HepG2 (cell line): ENCODE measurements around the gene GZF1. TPM values are rescaled to one million over a fixed set of nuclear protein-coding genes. Genes with fewer than 3 reads are reported as not detected.

Experiments
- ARNT ChIP-seq: fragments of 450-650 bp; IDR thresholded peaks from 2 replicates; pipeline ENCODE4 v1.6.1; 2017
- ATAD3A ChIP-seq: sonication (generic); formaldehyde crosslinking; IDR thresholded peaks from 2 replicates; pipeline ENCODE4 v1.4.0; 2020; ENCODE audit warnings: missing genetic modification reagents
- EP300 ChIP-seq, 3 experiments: sonication (generic) in 1 of 3; formaldehyde crosslinking in 1 of 3; IDR thresholded peaks; 2 replicates each; pipeline versions ENCODE4 v1.5.1 to v1.6.1; 2011 to 2020; ENCODE audit warnings: low read depth in 2 of 3, low read length in 2 of 3, borderline replicate concordance in 1 of 3, improper control_type of control experiment in 1 of 3, mild to moderate bottlenecking in 1 of 3, missing genetic modification reagents in 1 of 3, moderate library complexity in 1 of 3
- IRF2 ChIP-seq: IDR thresholded peaks from 2 replicates; pipeline ENCODE4 v1.6.1; 2018; ENCODE audit warnings: missing genetic modification reagents, missing compliant biosample characterization
- SALL1 ChIP-seq: sonication (generic); formaldehyde crosslinking; IDR thresholded peaks from 2 replicates; pipeline ENCODE4 v1.8.0; 2022; ENCODE audit warnings: mild to moderate bottlenecking, missing genetic modification reagents
- SRY ChIP-seq: sonication (generic); formaldehyde crosslinking; IDR thresholded peaks from 2 replicates; pipeline ENCODE4 v1.8.0; 2022; ENCODE audit warnings: mild to moderate bottlenecking, missing genetic modification reagents
- ZEB1 ChIP-seq: IDR thresholded peaks from 2 replicates; pipeline ENCODE4 v1.6.1; 2012; ENCODE audit warnings: mild to moderate bottlenecking, low read depth, inconsistent platforms; ENCODE audit not compliant: insufficient replicate concordance
- ZNF205 ChIP-seq: IDR thresholded peaks from 2 replicates; pipeline ENCODE4 v1.6.1; 2018; ENCODE audit warnings: missing biosample characterization, missing genetic modification reagents
- ZNF224 ChIP-seq: sonication (generic); formaldehyde crosslinking; IDR thresholded peaks from 2 replicates; pipeline ENCODE4 v1.5.0; 2020; ENCODE audit warnings: mild to moderate bottlenecking, missing genetic modification reagents
- ZNF496 ChIP-seq: sonication (generic); formaldehyde crosslinking; IDR thresholded peaks from 2 replicates; pipeline ENCODE4 v1.8.1; 2023; ENCODE audit warnings: mild to moderate bottlenecking, moderate library complexity, missing genetic modification reagents; ENCODE audit not compliant: insufficient replicate concordance
- ZNF660 ChIP-seq: sonication (generic); formaldehyde crosslinking; IDR thresholded peaks from 2 replicates; pipeline ENCODE4 v1.5.1; 2020; ENCODE audit warnings: mild to moderate bottlenecking, low read depth, missing genetic modification reagents, borderline replicate concordance
- ZNF773 ChIP-seq: sonication (generic); formaldehyde crosslinking; IDR thresholded peaks from 2 replicates; pipeline ENCODE4 v1.4.0; 2020; ENCODE audit warnings: missing genetic modification reagents, borderline replicate concordance
- ZSCAN25 ChIP-seq: sonication (generic); formaldehyde crosslinking; IDR thresholded peaks from 2 replicates; pipeline ENCODE4 v1.8.0; 2022; ENCODE audit warnings: mild to moderate bottlenecking, missing genetic modification reagents
- polyA plus RNA-seq, 8 experiments: library from polyadenylated mRNA; depleted of rRNA in 3 of 8; stranded (reverse) in 7 of 8; unstranded in 1 of 8; fragments of >200 nt; fragmentation: Illumina TruSeq in 4 of 8; extraction: Trizol in 4 of 8; gene quantifications; 2 replicates each; pipeline versions ENCODE4 v1.2.1 to v1.2.3, GENCODE V29; 2011 to 2016; ENCODE audit warnings: low read depth in 4 of 8, missing spikeins in 1 of 8, mixed read lengths in 1 of 8; ENCODE audit not compliant: insufficient read depth in 1 of 8
- total RNA-seq, 5 experiments: library from RNA; depleted of rRNA; stranded (reverse); fragments of >200 nt; fragmentation: Illumina TruSeq; extraction: Trizol; gene quantifications; 2 replicates each; pipeline ENCODE4 v1.2.3, GENCODE V29; 2016; ENCODE audit warnings: low read depth in 1 of 5
- TF ChIP-seq, protein P1 (sequence below), 2 experiments: sonication (generic) in 1 of 2; formaldehyde crosslinking in 1 of 2; IDR thresholded peaks; 2 replicates each; pipeline versions ENCODE4 v1.6.1 to v1.9.0; 2014 to 2022; ENCODE audit warnings: antibody characterized with exemption in 1 of 2, borderline replicate concordance in 1 of 2, inconsistent platforms in 1 of 2, low read depth in 1 of 2, missing genetic modification reagents in 1 of 2
- TF ChIP-seq, protein P2 (sequence below): sonication (generic); formaldehyde crosslinking; IDR thresholded peaks from 2 replicates; pipeline ENCODE4 v1.8.0; 2022; ENCODE audit warnings: mild to moderate bottlenecking, missing genetic modification reagents, moderate library complexity
- TF ChIP-seq, protein P3 (sequence below): sonication (generic); formaldehyde crosslinking; IDR thresholded peaks from 2 replicates; pipeline ENCODE4 v1.5.1; 2020; ENCODE audit warnings: missing genetic modification reagents, mild to moderate bottlenecking, borderline replicate concordance
- TF ChIP-seq, protein P4 (sequence below): sonication (generic); formaldehyde crosslinking; IDR thresholded peaks from 2 replicates; pipeline ENCODE4 v1.4.0; 2020; ENCODE audit warnings: mild to moderate bottlenecking, missing genetic modification reagents
- TF ChIP-seq, protein P5 (sequence below): sonication (generic); formaldehyde crosslinking; conservative IDR thresholded peaks from 2 replicates; pipeline ENCODE4 v1.8.0; 2022; ENCODE audit warnings: low read depth, missing genetic modification reagents

The GZF1 gene
- total and polyA plus RNA-seq, 2 of the 13 experiments (the other 11 are each of a cell fraction or from before 2014, with no cell fraction given) = 16.9 to 26.0 TPM

DNA sequence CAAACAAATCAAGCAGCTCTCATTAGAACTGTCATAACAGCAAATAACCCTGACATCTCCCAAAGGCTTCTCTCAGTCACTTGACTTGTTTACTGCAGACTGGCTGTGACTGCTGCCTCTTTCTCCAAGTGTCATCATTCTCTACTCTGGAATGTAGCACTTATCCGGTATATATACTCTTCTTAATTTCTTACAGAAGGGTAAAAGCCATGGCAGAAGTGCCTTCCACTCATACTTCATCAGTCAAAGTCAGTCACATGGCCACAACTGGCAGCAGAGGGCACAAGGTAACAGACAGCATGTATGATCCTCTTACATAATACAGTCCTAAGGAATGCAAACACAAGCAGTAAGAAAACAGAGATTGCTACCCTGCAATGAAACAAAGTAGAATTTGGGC, 50.0 kb downstream of the GZF1 start (continued):
- TF ChIP-seq ZNF224 (CRISPR knock-in tag) = no peak
- TF ChIP-seq, protein P1, sequence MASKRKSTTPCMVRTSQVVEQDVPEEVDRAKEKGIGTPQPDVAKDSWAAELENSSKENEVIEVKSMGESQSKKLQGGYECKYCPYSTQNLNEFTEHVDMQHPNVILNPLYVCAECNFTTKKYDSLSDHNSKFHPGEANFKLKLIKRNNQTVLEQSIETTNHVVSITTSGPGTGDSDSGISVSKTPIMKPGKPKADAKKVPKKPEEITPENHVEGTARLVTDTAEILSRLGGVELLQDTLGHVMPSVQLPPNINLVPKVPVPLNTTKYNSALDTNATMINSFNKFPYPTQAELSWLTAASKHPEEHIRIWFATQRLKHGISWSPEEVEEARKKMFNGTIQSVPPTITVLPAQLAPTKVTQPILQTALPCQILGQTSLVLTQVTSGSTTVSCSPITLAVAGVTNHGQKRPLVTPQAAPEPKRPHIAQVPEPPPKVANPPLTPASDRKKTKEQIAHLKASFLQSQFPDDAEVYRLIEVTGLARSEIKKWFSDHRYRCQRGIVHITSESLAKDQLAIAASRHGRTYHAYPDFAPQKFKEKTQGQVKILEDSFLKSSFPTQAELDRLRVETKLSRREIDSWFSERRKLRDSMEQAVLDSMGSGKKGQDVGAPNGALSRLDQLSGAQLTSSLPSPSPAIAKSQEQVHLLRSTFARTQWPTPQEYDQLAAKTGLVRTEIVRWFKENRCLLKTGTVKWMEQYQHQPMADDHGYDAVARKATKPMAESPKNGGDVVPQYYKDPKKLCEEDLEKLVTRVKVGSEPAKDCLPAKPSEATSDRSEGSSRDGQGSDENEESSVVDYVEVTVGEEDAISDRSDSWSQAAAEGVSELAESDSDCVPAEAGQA (IDR thresholded peaks at IDR 0.05; ENCODE audit: low read depth) = no peak
- TF ChIP-seq, protein P1 (CRISPR knock-in tag; IDR thresholded peaks at IDR 0.05; ENCODE audit: borderline replicate concordance) = no peak
- no peak for TF ChIP-seq SRY (CRISPR knock-in tag)
- peak in 1 of 2 experiments; percentile 31; a peak in 1 of 4 replicates for TF ChIP-seq EP300 (IDR thresholded peaks at IDR 0.05; ENCODE audit: low read depth in 2 of 2, low read length in 2 of 2)
- no peak for TF ChIP-seq EP300 (CRISPR knock-in tag; IDR thresholded peaks at IDR 0.05; ENCODE audit: borderline replicate concordance)
- TF ChIP-seq, protein P2, sequence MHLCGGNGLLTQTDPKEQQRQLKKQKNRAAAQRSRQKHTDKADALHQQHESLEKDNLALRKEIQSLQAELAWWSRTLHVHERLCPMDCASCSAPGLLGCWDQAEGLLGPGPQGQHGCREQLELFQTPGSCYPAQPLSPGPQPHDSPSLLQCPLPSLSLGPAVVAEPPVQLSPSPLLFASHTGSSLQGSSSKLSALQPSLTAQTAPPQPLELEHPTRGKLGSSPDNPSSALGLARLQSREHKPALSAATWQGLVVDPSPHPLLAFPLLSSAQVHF (CRISPR knock-in tag) = no peak
- no peak for TF ChIP-seq ATAD3A (CRISPR knock-in tag)
- no peak for TF ChIP-seq ZNF660 (CRISPR knock-in tag)
- no peak for TF ChIP-seq ZNF496 (CRISPR knock-in tag)
- TF ChIP-seq ZNF773 (CRISPR knock-in tag) = no peak
- no peak for TF ChIP-seq ZNF205 (CRISPR knock-in tag)
- TF ChIP-seq SALL1 (CRISPR knock-in tag) = no peak; the same call in 1 of the 2 replicates
- TF ChIP-seq, protein P3, sequence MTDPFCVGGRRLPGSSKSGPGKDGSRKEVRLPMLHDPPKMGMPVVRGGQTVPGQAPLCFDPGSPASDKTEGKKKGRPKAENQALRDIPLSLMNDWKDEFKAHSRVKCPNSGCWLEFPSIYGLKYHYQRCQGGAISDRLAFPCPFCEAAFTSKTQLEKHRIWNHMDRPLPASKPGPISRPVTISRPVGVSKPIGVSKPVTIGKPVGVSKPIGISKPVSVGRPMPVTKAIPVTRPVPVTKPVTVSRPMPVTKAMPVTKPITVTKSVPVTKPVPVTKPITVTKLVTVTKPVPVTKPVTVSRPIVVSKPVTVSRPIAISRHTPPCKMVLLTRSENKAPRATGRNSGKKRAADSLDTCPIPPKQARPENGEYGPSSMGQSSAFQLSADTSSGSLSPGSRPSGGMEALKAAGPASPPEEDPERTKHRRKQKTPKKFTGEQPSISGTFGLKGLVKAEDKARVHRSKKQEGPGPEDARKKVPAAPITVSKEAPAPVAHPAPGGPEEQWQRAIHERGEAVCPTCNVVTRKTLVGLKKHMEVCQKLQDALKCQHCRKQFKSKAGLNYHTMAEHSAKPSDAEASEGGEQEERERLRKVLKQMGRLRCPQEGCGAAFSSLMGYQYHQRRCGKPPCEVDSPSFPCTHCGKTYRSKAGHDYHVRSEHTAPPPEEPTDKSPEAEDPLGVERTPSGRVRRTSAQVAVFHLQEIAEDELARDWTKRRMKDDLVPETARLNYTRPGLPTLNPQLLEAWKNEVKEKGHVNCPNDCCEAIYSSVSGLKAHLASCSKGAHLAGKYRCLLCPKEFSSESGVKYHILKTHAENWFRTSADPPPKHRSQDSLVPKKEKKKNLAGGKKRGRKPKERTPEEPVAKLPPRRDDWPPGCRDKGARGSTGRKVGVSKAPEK (CRISPR knock-in tag) = no peak
- TF ChIP-seq, protein P4, sequence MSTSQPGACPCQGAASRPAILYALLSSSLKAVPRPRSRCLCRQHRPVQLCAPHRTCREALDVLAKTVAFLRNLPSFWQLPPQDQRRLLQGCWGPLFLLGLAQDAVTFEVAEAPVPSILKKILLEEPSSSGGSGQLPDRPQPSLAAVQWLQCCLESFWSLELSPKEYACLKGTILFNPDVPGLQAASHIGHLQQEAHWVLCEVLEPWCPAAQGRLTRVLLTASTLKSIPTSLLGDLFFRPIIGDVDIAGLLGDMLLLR (CRISPR knock-in tag) = no peak
- TF ChIP-seq ZEB1 = no peak
- no peak for TF ChIP-seq ZSCAN25
- peak; percentile 66; the same call in 1 of the 2 replicates for TF ChIP-seq IRF2 (CRISPR knock-in tag)
- TF ChIP-seq, protein P5, sequence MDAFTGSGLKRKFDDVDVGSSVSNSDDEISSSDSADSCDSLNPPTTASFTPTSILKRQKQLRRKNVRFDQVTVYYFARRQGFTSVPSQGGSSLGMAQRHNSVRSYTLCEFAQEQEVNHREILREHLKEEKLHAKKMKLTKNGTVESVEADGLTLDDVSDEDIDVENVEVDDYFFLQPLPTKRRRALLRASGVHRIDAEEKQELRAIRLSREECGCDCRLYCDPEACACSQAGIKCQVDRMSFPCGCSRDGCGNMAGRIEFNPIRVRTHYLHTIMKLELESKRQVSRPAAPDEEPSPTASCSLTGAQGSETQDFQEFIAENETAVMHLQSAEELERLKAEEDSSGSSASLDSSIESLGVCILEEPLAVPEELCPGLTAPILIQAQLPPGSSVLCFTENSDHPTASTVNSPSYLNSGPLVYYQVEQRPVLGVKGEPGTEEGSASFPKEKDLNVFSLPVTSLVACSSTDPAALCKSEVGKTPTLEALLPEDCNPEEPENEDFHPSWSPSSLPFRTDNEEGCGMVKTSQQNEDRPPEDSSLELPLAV (CRISPR knock-in tag) = no peak
- TF ChIP-seq ARNT = no peak
